GM12864 (cell line): ENCODE measurements around the gene HMBS.

Source experiments
- DNase-seq: peaks from one replicate; pipeline ENCODE4 v3.0.0-alpha.2; 2011; ENCODE audit warnings: low read depth
- H3K4me3 ChIP-seq: 2 replicates; pipeline ENCODE4 v1.5.1; 2011; ENCODE audit warnings: mild to moderate bottlenecking, low read depth, low read length, control low read depth
- CTCF ChIP-seq: IDR thresholded peaks from 2 replicates; pipeline ENCODE4 v1.5.1; 2011; ENCODE audit warnings: low read depth, mild to moderate bottlenecking, moderate library complexity, low read length, control low read depth, inconsistent platforms; ENCODE audit errors: missing control alignments

HMBS gene

GRCh38 chr11:119077839-119078238 is 6.8 kb upstream of the HMBS start:
- no peak overlapping the region for H3K4me3 ChIP-seq
- TF ChIP-seq CTCF = no peak
- no peak for DNase-seq

GRCh38 chr11:119078675-119079420 is 5.8 kb upstream of the HMBS start:
- no peak overlapping the region for H3K4me3 ChIP-seq
- DNase-seq = no peak
- TF ChIP-seq CTCF = no peak

DNA sequence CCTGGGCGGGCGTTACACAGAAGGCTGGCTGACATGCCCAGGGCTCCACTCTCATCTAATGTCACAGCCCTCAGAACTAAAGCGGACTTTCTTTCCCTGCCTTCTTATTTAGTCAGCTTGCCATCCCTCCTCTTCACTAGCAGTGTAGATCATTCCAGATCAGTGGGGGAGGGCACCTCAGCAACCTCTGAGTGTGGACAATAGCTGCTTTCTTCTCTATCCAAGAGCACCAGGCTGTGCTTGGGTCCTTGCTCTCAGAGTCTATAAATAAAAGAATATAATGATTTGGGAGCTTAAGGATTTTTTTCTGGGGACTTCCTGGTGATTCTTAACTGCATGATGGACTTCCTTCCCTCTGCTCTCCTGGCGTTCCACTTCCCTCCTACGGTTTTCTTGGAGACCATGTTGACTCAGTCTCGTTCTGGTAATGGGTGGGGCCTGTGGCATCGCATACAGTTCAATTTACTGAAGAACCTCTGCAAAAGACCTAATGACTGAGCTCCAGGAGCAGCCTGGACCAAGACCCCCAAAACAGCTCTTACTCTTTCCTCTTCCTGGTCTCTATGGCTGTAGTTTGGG is 2.9 kb upstream of the HMBS start:
- TF ChIP-seq CTCF = no peak
- no peak overlapping the region for H3K4me3 ChIP-seq
- DNase-seq = no peak

DNA sequence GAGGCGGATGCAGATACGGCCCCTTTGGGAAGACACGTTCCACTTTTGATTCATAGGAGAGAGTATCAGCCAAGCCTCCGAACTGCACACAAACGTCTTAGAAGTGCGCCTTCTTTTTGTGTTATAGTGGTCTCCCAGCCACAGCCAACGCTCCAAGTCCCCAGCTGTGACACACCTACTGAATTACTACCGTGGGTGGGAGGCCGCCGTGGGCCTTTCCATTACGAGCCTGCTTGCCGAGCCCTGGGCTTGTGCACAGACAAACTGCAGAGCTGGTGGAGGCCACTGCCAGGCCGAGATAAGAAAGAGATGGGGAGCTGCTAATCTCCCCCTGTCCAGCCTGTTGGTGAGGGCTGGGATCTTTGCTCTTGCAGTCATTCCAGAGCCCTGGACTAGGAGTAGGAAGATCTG is 761 bp downstream of the HMBS start:
- DNase-seq = no peak
- H3K4me3 ChIP-seq = peak overlapping the region; percentile 80
- no peak for TF ChIP-seq CTCF

- H3K4me3 ChIP-seq = no peak overlapping the region
- no peak for TF ChIP-seq CTCF
- DNase-seq = no peak
These were observed 2.4 kb downstream of the HMBS start for GRCh38 chr11:119087123-119087522.

DNA sequence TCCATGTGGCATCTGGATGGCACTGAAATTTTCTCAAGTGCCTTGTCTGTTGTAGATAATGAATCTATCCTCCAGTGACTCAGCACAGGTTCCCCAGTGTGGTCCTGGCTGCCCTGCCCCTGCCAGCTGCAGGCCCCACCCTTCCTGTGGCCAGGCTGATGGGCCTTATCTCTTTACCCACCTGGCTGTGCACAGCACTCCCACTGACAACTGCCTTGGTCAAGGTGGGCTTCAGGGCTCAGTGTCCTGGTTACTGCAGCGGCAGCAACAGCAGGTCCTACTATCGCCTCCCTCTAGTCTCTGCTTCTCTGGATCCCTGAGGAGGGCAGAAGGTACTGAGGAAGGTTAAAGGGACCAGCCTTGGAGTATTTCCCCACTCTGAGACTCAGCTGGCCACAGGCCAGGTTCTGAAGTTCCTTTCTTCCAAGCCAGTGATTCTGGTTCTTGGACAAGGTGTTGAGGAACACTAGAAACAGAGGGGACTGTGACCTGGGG is 3.1 kb downstream of the HMBS start:
- no peak for TF ChIP-seq CTCF
- no peak for DNase-seq
- H3K4me3 ChIP-seq = no peak overlapping the region
